Caco-2 (cell line): ENCODE data around the gene HLX. TPM values are rescaled to one million over a fixed set of nuclear protein-coding genes. Genes with fewer than 3 reads are reported as not detected.

Source experiments
- BruUV-seq: library from RNA; stranded (reverse); fragments of 400-500 nt; replicated peaks from 2 replicates; lab custom pipeline; 2021; lab: Mats Ljungman, UMichigan
- CTCF ChIA-PET: fragments of 300-600 bp; sonication (Branson Sonifier 250); formaldehyde crosslinking; loops from one replicate; lab custom pipeline; 2022; ENCODE audit warnings: antibody characterized with exemption; lab: Charles Lee
- POLR2A ChIA-PET: fragments of 300-600 bp; sonication (Branson Sonifier 250); formaldehyde crosslinking; loops from one replicate; lab custom pipeline; 2022; ENCODE audit warnings: antibody characterized with exemption; lab: Charles Lee
- DNase-seq, 2 experiments: peaks; one replicate each; pipeline versions ENCODE4 v3.0.0 to v3.0.0-alpha.2; 2020 to 2022
- H3K27me3 ChIP-seq: replicated peaks from 2 replicates; pipeline ENCODE4 v1.6.0; 2011; ENCODE audit warnings: low read length; ENCODE audit not compliant: control insufficient read depth, insufficient read depth
- H3K36me3 ChIP-seq: 2 replicates; pipeline ENCODE4 v1.5.1; 2011; ENCODE audit warnings: low read length; ENCODE audit not compliant: control insufficient read depth, insufficient read depth
- H3K4me1 ChIP-seq: fragments of 250-450 bp; sonication (Bioruptor Pico); 2 replicates; pipeline ENCODE4 v1.5.1; 2020; ENCODE audit warnings: mild to moderate bottlenecking
- H3K4me3 ChIP-seq: 2 replicates; pipeline ENCODE4 v1.5.1; 2011; ENCODE audit warnings: low read depth, mild to moderate bottlenecking, control low read depth, low read length
- H3K9me3 ChIP-seq: fragments of 250-450 bp; sonication (Bioruptor Pico); 2 replicates; pipeline ENCODE4 v1.5.1; 2020; ENCODE audit warnings: mild to moderate bottlenecking, moderate library complexity
- H3K27ac Mint-ChIP-seq: one replicate; pipeline ENCODE4 v1.8.0; 2022; ENCODE audit warnings: mixed read lengths; ENCODE audit not compliant: unreplicated experiment
- H3K27me3 Mint-ChIP-seq: one replicate; pipeline ENCODE4 v1.8.0; 2022; ENCODE audit warnings: mixed read lengths; ENCODE audit not compliant: insufficient read depth, unreplicated experiment
- H3K36me3 Mint-ChIP-seq: one replicate; pipeline ENCODE4 v1.8.0; 2022; ENCODE audit warnings: mild to moderate bottlenecking, mixed read lengths; ENCODE audit not compliant: insufficient read depth, unreplicated experiment
- H3K4me1 Mint-ChIP-seq: one replicate; pipeline ENCODE4 v1.8.0; 2022; ENCODE audit warnings: low read depth, mixed read lengths; ENCODE audit not compliant: unreplicated experiment
- H3K4me3 Mint-ChIP-seq: one replicate; pipeline ENCODE4 v1.8.0; 2022; ENCODE audit warnings: mild to moderate bottlenecking, moderate library complexity, mixed read lengths; ENCODE audit not compliant: unreplicated experiment
- H3K9me3 Mint-ChIP-seq: one replicate; pipeline ENCODE4 v1.8.0; 2022; ENCODE audit warnings: mixed read lengths; ENCODE audit not compliant: unreplicated experiment
- CTCF ChIP-seq, 2 experiments: fragments of 200-600 bp in 1 of 2; IDR thresholded peaks; 1 replicate in 1 of 2; 2 replicates in 1 of 2; pipeline versions ENCODE4 v1.5.1 to v1.8.0; 2011 to 2022; ENCODE audit warnings: antibody characterized with exemption in 1 of 2, control low read depth in 1 of 2, inconsistent platforms in 1 of 2, low read depth in 1 of 2, low read length in 1 of 2, mild to moderate bottlenecking in 1 of 2, moderate library complexity in 1 of 2; ENCODE audit not compliant: insufficient read depth in 1 of 2, severe bottlenecking in 1 of 2, unreplicated experiment in 1 of 2
- intact Hi-C: fragments of 100-400 bp; cut with micrococcal nuclease; formaldehyde crosslinking; loops from one replicate; pipeline ENCODE4 v1.10.0; 2022; ENCODE audit not compliant: unreplicated experiment
- total RNA-seq: library from RNA; stranded (reverse); gene quantifications from 2 replicates; pipeline ENCODE4 v1.2.3, GENCODE V29; 2022

Gene HLX
- total RNA-seq, 1 experiment from 2014 or later = not detected

- POLR2A ChIA-PET = no interaction called here
- Mint-ChIP-seq H3K36me3 (no peaks in the 10 kb centered on the region), H3K4me1 (no peaks in the 10 kb centered on the region), H3K9me3 (no peaks in the 10 kb centered on the region), H3K27me3 (peaks cover 3% of the 10 kb centered on the region), H3K4me3 (no peak overlapping the region), H3K27ac (no peak overlapping the region)
- no peaks in the 10 kb centered on the region for H3K36me3 ChIP-seq
- no TSS peak for BruUV-seq
- no peaks in the 10 kb centered on the region for H3K27me3 ChIP-seq
- intact Hi-C loops = no loop called here
- H3K9me3 ChIP-seq = no peaks in the 10 kb centered on the region
- H3K4me3 ChIP-seq = no peak overlapping the region
- TF ChIP-seq CTCF (IDR thresholded peaks at IDR 0.05; ENCODE audit: insufficient read depth in 1 of 2, low read depth in 1 of 2, low read length in 1 of 2, severe bottlenecking in 1 of 2, unreplicated experiment in 1 of 2) = no peak
- CTCF ChIA-PET = no interaction called here
- H3K4me1 ChIP-seq = no peaks in the 10 kb centered on the region
- no peak for DNase-seq
Measured at GRCh38 chr1:220921498-220921897, 42.3 kb downstream of the HLX start.

GRCh38 chr1:220921971-220922635 lies 42.9 kb downstream of the HLX start:
- Mint-ChIP-seq H3K4me1 (no peaks in the 10 kb centered on the region), H3K9me3 (no peaks in the 10 kb centered on the region), H3K27me3 (peaks cover 3% of the 10 kb centered on the region), H3K36me3 (no peaks in the 10 kb centered on the region), H3K27ac (no peak overlapping the region), H3K4me3 (no peak overlapping the region)
- DNase-seq = no peak
- no peak for TF ChIP-seq CTCF (IDR thresholded peaks at IDR 0.05; ENCODE audit: insufficient read depth in 1 of 2, low read depth in 1 of 2, low read length in 1 of 2, severe bottlenecking in 1 of 2, unreplicated experiment in 1 of 2)
- intact Hi-C loops = no loop called here
- no TSS peak for BruUV-seq
- ChIA-PET POLR2A (no interaction called here), CTCF (no interaction called here)
- H3K36me3 ChIP-seq = no peaks in the 10 kb centered on the region
- no peaks in the 10 kb centered on the region for H3K27me3 ChIP-seq
- H3K4me1 ChIP-seq = no peaks in the 10 kb centered on the region
- H3K9me3 ChIP-seq = no peaks in the 10 kb centered on the region
- no peak overlapping the region for H3K4me3 ChIP-seq

GRCh38 chr1:220922951-220923350 lies 43.7 kb downstream of the HLX start:
- H3K4me1 ChIP-seq = no peaks in the 10 kb centered on the region
- ChIA-PET CTCF (no interaction called here), POLR2A (no interaction called here)
- Mint-ChIP-seq H3K4me3 (no peak overlapping the region), H3K9me3 (no peaks in the 10 kb centered on the region), H3K27me3 (peaks cover 3% of the 10 kb centered on the region), H3K27ac (no peak overlapping the region), H3K4me1 (no peaks in the 10 kb centered on the region), H3K36me3 (no peaks in the 10 kb centered on the region)
- TF ChIP-seq CTCF (IDR thresholded peaks at IDR 0.05; ENCODE audit: insufficient read depth in 1 of 2, low read depth in 1 of 2, low read length in 1 of 2, severe bottlenecking in 1 of 2, unreplicated experiment in 1 of 2) = no peak
- BruUV-seq = no TSS peak
- H3K4me3 ChIP-seq = no peak overlapping the region
- no peaks in the 10 kb centered on the region for H3K36me3 ChIP-seq
- H3K27me3 ChIP-seq = no peaks in the 10 kb centered on the region
- intact Hi-C loops = no loop called here
- H3K9me3 ChIP-seq = no peaks in the 10 kb centered on the region
- DNase-seq = no peak
